OCI-M1 (cell line): ENCODE data around the gene VPS37C.
"Not testable (repeated sequence)": the region's sequence is repeated elsewhere in the genome, so short reads cannot be mapped to it uniquely, and the experiment has no call there.

ENCODE experiments used
- DNase-seq: peaks from one replicate; lab custom pipeline; 2025; lab: John Stamatoyannopoulos, UW

VPS37C gene

DNA sequence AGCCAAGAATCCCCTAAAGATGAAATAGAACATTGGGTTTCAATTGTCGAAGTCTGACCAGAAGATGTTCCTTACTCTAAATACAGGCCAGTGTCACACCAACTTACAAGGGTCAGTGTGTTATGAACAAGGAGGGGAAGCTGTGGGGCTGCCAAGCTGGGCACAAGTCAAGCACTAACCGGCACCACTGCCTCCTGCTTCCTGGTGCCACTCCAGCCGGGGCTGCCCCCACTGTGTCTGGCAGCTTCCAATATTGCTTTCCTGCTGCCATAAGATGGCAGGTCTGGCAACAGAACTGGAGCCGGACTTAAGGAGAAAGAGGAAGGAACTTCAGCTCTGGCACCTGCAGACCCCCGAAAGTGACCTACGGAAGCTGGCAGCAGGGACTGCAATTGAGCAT is 13.7 kb upstream of the VPS37C start:
- DNase-seq, result no peak

- DNase-seq, result no peak
Observed at GRCh38 chr11:61174273-61174672, 13.0 kb upstream of the VPS37C start.

- peak; percentile 65 for DNase-seq
Observed at GRCh38 chr11:61173456-61173855, 12.2 kb upstream of the VPS37C start.

GRCh38 chr11:61172888-61173287 is 11.7 kb upstream of the VPS37C start:
- DNase-seq, result no peak

DNA sequence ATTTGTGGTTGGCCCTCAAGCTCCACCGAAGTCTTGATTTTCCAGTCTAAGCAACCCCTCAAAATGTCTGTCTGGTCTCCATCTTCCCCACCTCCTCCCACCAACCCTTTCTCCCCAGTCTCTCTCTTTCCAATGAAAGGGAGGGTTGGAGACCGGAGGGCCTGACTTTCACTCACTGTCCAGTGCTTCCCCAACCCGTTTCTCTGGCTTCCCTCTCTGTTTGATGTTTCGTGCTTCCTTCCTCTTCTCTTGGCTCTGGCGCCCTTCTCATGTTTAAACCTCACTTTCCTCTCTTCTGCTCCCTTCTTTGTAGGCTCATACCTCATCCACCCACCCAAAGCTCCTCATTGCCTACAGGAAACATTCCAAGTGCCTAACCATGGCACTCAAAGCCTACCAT is 11.1 kb upstream of the VPS37C start:
- no peak for DNase-seq

- no peak for DNase-seq
Observed at GRCh38 chr11:61171907-61172306, 10.7 kb upstream of the VPS37C start.

DNA sequence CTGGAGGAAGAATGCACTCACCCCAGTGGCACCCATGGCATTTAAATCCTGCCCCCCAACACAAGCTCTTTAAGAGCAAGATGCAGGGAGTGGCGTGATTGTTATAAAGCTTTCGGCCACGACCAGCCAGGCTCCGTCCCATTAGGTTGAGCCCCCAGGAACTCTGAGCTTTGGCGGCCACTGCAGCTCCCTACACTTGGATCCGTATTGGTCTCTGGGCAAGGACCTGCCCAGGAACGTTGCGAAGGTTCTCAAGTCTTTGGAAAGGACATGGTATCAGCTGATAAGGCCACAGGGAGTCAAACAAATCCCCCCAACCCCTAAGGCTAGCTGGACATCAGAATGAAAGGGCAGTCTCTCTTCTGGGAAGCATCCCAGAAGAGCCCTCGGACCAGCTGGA is 9.3 kb upstream of the VPS37C start:
- DNase-seq, result no peak

DNA sequence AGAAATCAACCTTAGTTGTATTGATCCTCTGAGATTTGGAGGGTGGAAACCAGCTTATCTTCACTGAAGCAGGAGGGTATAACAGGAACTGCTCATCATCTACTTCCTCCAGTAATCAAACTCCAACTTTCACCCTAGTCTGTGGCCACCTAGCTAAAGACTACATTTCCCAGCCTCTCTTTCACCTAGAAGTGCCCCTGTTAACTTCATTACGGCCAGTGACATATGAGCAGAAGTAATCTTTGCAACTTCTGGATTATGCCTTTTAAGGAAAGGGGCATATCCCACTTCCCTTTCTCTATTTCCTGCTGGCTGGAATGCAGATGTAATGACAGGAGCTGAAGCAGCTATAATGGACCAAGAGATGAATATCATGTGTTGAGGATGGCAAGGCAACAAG is 7.6 kb upstream of the VPS37C start:
- DNase-seq, result peak; percentile 36

DNA sequence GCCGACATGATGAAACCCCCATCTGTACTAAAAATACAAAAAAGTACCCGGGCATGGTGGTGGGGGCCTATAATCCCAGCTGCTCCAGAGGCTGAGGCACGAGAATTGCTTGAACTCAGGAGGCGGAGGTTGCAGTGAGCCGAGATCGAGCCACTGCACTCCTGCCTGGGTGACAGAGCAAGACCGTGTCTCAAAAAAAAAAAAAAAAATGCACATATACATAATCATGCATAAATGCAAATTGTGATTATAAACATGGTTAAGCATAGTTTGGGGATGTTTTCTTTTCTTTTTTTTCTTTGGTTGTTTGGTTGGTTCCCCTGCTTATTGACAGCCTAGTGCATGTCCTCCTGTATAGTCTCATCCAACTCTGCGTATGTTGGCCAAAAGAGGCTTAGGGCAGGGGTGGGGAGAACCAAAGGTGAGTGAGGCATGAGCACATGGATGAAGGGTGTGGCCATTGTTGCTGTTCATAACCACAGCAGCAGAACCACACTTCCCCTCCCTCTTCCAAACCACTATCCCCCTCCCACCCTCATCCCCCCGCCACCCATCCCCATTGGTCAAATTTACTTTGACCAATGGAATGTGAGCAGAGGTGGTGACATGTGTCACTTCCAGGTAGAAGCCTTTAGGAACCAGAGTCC is 6.9 kb upstream of the VPS37C start:
- DNase-seq, result no peak

DNA sequence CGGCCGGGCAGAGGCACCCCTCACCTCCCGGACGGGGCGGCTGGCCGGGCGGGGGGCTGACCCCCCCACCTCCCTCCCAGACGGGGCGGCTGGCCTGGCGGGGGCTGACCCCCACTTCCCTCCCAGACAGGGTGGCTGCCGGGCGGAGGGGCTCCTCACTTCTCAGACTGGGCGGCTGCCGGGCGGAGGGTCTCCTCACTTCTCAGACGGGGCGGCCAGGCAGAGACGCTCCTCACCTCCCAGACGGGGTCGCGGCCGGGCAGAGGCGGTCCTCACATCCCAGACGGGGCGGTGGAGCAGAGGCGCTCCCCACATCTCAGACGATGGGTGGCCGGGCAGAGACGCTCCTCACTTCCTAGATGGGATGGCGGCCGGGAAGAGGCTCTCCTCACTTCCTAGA is 5.1 kb upstream of the VPS37C start:
- not testable (repeated sequence) for DNase-seq

DNA sequence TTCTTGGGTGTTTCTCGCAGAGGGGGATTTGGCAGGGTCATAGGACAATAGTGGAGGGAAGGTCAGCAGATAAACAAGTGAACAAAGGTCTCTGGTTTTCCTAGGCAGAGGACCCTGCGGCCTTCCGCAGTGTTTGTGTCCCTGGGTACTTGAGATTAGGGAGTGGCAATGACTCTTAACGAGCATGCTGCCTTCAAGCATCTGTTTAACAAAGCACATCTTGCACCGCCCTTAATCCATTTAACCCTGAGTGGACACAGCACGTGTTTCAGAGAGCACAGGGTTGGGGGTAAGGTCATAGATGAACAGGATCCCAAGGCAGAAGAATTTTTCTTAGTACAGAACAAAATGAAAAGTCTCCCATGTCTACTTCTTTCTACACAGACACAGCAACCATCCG is 4.6 kb upstream of the VPS37C start:
- not testable (repeated sequence) for DNase-seq

DNA sequence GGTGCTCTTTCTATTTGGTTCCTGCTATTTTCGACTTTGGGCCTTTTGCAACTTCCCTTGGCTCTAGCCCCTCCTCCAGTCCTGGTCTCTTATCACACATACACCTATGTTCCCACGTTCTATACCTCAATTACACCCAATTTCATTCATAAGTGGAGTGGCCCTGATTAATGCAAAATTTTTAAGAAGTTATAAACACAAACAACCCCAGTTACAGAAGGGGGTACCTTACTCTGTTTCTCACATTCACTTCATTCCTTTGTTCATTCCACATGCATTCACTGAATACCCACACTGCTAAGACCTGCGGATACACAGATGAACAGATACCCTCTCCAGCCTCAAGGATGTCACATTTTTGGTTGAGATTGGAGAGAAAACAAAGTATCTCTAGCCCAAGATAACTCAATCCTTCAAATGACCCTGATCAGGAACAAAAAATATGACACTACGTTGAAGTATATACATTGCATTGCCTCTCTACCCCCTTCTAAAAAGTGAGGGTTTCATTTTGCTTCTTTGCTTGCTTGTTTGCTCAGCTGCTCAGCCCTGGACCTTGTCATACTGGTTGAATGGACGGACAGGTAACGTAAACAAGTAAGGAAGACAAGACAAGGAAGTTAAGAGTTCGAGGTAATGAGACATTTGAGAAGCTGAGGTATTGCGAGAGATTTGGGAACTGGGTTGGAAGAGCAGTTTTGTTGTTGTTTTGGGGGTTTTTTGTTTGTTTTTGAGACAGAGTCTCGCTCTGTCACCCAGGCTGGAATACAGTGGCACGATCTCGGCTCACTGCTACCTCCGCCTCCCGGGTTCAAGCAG is 3.6 kb upstream of the VPS37C start:
- DNase-seq, result no peak

DNA sequence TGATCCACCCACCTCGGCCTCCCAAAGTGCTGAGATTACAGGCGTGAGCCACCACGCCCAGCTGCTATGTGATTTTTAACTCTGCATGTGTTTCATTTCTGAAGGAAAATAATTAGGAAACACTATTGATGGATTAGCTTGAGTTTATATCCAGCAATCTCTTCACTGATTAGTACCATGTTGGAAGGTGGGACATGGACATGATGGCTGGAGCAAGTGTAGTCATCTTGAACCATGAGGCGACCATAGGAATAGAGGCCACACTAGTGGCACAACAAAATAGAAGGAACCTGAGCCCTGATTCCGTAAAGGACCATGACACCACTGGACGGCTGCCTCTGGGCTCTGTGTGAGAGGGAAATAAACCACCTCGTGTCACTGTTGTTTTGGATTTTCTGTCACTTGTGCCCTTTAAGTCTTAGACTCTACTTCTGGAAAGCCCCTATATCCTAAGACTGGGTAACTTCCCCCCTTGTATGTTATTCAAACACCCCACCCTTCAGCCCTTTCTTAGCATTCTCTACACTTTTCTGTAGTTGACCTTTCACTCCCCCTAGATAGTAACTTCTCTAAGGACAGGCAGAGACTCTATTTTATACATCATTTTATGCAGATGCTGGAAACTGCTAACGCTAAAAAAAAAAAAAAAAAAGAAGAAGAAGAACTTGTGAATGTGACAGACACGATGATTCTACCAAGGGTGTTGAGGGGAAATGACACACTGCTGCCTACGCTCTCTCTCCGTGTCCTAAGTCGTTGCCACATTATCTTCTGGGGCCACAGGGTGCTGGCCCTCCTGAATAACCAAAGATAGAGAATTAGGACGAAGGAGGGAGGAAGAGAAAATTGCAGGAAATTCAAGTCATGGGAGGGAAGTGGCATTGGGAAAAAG is 2.7 kb upstream of the VPS37C start:
- DNase-seq, result peak; percentile 31

DNA sequence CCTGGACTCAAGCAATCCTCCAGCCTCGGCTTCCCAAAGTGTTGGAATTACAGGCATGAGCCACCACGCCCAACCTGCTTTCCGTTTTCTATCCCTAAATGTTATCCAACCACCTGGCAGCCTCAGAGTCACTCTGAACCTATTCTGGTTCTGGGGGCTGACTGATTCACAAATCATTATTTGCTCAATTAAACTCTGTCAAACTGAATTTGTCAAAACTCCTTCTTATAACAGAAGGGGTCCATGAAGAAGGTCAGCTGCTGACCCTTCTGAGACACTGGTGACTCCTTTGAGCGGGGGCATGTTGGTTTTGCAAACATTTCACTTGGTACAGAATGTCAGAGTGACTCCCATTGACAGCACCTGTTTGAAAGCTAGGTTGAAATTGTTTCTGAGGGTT is 1.8 kb upstream of the VPS37C start:
- no peak for DNase-seq

DNA sequence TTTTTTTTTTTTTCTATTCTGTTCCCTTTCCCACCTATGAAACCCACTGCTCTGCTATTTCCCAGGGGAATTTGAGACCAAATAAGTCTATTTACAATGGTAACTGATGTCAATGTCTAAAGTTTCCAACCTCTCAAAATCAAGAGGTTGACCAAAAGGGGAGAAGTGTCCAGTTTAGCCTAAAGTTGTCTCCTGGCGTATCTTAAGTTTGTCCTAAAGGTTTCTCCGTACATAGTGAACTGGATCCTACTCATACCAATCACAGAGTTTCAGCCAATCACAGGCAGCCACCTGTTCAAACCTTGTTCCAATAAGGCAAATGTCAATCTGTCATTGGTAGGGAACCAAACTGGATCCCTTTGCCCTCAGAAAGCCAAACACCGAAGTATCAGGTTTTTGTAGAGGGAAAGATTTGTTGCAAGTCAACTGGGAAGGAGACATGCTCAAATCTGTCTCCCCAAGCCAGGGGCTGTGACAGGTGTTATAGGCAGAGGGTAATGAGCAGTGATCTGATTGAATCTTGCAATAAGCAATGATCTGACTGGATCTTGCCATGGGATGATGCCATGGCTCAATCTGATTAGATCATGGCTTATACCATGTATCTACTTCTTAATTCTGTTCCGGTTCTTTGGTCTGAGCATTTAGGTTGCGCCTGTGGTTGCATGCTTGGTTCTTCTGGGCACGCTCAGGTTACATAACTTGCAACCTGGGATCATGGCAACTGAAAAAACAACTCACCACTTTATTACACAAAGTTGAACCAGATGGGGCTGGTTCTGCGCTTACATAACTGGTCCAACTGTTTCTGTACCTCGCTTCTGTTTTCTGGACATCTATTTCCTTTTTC is 1.1 kb upstream of the VPS37C start:
- DNase-seq, result peak; percentile 59

- DNase-seq, result no peak
Observed at GRCh38 chr11:61160487-61161189, 588 bp downstream of the VPS37C start.

- no peak for DNase-seq
Observed at GRCh38 chr11:61158691-61159381, 2.4 kb downstream of the VPS37C start.

- DNase-seq, result no peak
Observed at GRCh38 chr11:61157743-61158142, 3.5 kb downstream of the VPS37C start.

DNA sequence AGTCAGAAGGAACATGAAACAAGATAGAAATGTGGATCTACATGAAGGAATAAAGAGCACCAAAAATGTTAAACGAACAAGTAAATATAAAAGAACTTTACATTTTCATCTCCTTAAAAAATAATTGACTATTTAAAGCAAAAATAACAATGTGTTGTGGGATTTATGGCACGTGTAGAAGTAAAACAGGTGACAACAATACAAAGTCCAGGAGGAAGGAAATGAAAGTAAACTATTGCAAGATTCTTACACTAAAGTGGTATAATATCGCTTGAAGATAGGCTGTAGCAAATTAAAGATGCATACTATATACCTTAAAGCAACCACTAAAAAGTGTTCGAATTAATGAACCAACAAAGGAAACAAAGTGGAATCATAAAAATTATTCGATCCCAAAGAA is 5.5 kb downstream of the VPS37C start:
- no peak for DNase-seq

- peak; percentile 15 for DNase-seq
Observed at GRCh38 chr11:61155312-61155711, 5.9 kb downstream of the VPS37C start.
